H9 (cell line): Measurements from ENCODE around the gene MYH9. TPM values are rescaled to one million over a fixed set of nuclear protein-coding genes. Genes with fewer than 3 reads are reported as not detected.

Experiments used
- DNase-seq: peaks from one replicate; pipeline ENCODE4 v3.0.0-alpha.2; 2017
- H2AFZ ChIP-seq: one replicate; pipeline ENCODE4 v1.6.1; 2013; ENCODE audit warnings: mild to moderate bottlenecking, low read length, control low read depth, moderate library complexity
- H2AK5ac ChIP-seq: 2 replicates; pipeline ENCODE4 v1.6.1; 2013; ENCODE audit warnings: low read length, control low read depth, mixed read lengths; ENCODE audit not compliant: insufficient read length
- H2BK120ac ChIP-seq: one replicate; pipeline ENCODE4 v1.6.1; 2013; ENCODE audit warnings: low read depth, mild to moderate bottlenecking, low read length, control low read depth, inconsistent platforms; ENCODE audit not compliant: poor library complexity, severe bottlenecking
- H2BK12ac ChIP-seq: 2 replicates; pipeline ENCODE4 v1.6.1; 2013; ENCODE audit warnings: low read length, control low read depth, mixed read lengths, low read depth; ENCODE audit not compliant: insufficient read length
- H2BK15ac ChIP-seq: 2 replicates; pipeline ENCODE4 v1.6.1; 2013; ENCODE audit warnings: low read depth, low read length, control low read depth
- H2BK20ac ChIP-seq: one replicate; pipeline ENCODE4 v1.6.1; 2013; ENCODE audit warnings: low read depth, mild to moderate bottlenecking, low read length, control low read depth, inconsistent platforms; ENCODE audit not compliant: poor library complexity, severe bottlenecking
- H2BK5ac ChIP-seq: 2 replicates; pipeline ENCODE4 v1.6.1; 2013; ENCODE audit warnings: low read length, control low read depth, mixed read lengths; ENCODE audit not compliant: insufficient read length
- H3K14ac ChIP-seq: 2 replicates; pipeline ENCODE4 v1.6.1; 2013; ENCODE audit warnings: low read length, control low read depth; ENCODE audit not compliant: insufficient read depth
- H3K18ac ChIP-seq: 2 replicates; pipeline ENCODE4 v1.6.1; 2013; ENCODE audit warnings: low read depth, mild to moderate bottlenecking, mixed read lengths, low read length, control low read depth; ENCODE audit not compliant: insufficient read length
- H3K23ac ChIP-seq: 2 replicates; pipeline ENCODE4 v1.6.1; 2013; ENCODE audit warnings: low read length, control low read depth, mixed read lengths, low read depth; ENCODE audit not compliant: insufficient read length
- H3K23me2 ChIP-seq: 2 replicates; pipeline ENCODE4 v1.6.1; 2013; ENCODE audit warnings: low read depth, mild to moderate bottlenecking, mixed read lengths, low read length, control low read depth; ENCODE audit not compliant: insufficient read length, poor library complexity, severe bottlenecking
- H3K27ac ChIP-seq: 2 replicates; pipeline ENCODE4 v1.5.1; 2013; ENCODE audit warnings: low read length, control low read depth, mixed read lengths, low read depth; ENCODE audit not compliant: insufficient read length
- H3K27me3 ChIP-seq: 2 replicates; pipeline ENCODE4 v1.6.1; 2013; ENCODE audit warnings: low read length, control low read depth, inconsistent platforms; ENCODE audit not compliant: insufficient read depth
- H3K4ac ChIP-seq: 2 replicates; pipeline ENCODE4 v1.6.1; 2013; ENCODE audit warnings: low read depth, mild to moderate bottlenecking, control low read depth, inconsistent platforms, low read length, moderate library complexity
- H3K4me1 ChIP-seq: 2 replicates; pipeline ENCODE4 v1.6.1; 2013; ENCODE audit warnings: low read length, control low read depth, inconsistent platforms; ENCODE audit not compliant: insufficient read depth
- H3K4me2 ChIP-seq: 2 replicates; pipeline ENCODE4 v1.6.1; 2013; ENCODE audit warnings: low read length, control low read depth, mixed read lengths; ENCODE audit not compliant: insufficient read length, insufficient read depth
- H3K56ac ChIP-seq: 2 replicates; pipeline ENCODE4 v1.6.1; 2013; ENCODE audit warnings: low read depth, mild to moderate bottlenecking, mixed read lengths, low read length, control low read depth; ENCODE audit not compliant: insufficient read length
- H3K79me1 ChIP-seq: 2 replicates; pipeline ENCODE4 v1.6.1; 2013; ENCODE audit warnings: low read depth, mild to moderate bottlenecking, moderate library complexity, low read length, control low read depth, inconsistent platforms; ENCODE audit not compliant: insufficient read depth, poor library complexity, severe bottlenecking
- H3K79me2 ChIP-seq: 2 replicates; pipeline ENCODE4 v1.6.1; 2013; ENCODE audit warnings: low read length, control low read depth, inconsistent platforms; ENCODE audit not compliant: insufficient read depth
- H3K9ac ChIP-seq: 2 replicates; pipeline ENCODE4 v1.6.1; 2013; ENCODE audit warnings: low read length, control low read depth, mixed read lengths; ENCODE audit not compliant: insufficient read length; ENCODE audit errors: extremely low read depth
- H3K9me3 ChIP-seq: one replicate; pipeline ENCODE4 v1.6.1; 2013; ENCODE audit warnings: low read depth, low read length, inconsistent platforms; ENCODE audit not compliant: control insufficient read depth
- H3T11ph ChIP-seq: one replicate; pipeline ENCODE4 v1.6.1; 2013; ENCODE audit warnings: mild to moderate bottlenecking, low read length, control low read depth, inconsistent platforms
- H4K20me1 ChIP-seq: one replicate; pipeline ENCODE4 v1.6.1; 2013; ENCODE audit not compliant: control insufficient read depth, insufficient read length, insufficient read depth
- H4K5ac ChIP-seq: 2 replicates; pipeline ENCODE4 v1.6.1; 2013; ENCODE audit warnings: low read depth, mild to moderate bottlenecking, mixed read lengths, low read length, control low read depth; ENCODE audit not compliant: insufficient read length
- H4K8ac ChIP-seq: replicated peaks from 2 replicates; pipeline ENCODE4 v1.6.1; 2013; ENCODE audit warnings: low read length, control low read depth, mixed read lengths, low read depth; ENCODE audit not compliant: insufficient read length
- H4K91ac ChIP-seq: 2 replicates; pipeline ENCODE4 v1.6.1; 2013; ENCODE audit warnings: low read depth, mild to moderate bottlenecking, moderate library complexity, mixed read lengths, low read length, control low read depth; ENCODE audit not compliant: insufficient read length
- H3K27ac Mint-ChIP-seq, 3 experiments: 2 replicates in 2 of 3; 3 replicates in 1 of 3; pipeline ENCODE4 v1.8.0; 2020 to 2021; ENCODE audit warnings: mixed read lengths in 3 of 3, mild to moderate bottlenecking in 1 of 3, moderate library complexity in 1 of 3
- H3K27me3 Mint-ChIP-seq: 2 replicates; pipeline ENCODE4 v1.8.0; 2021; ENCODE audit warnings: low read depth, mild to moderate bottlenecking, moderate library complexity, mixed read lengths
- H3K36me3 Mint-ChIP-seq, 3 experiments: 2 replicates in 2 of 3; 3 replicates in 1 of 3; pipeline ENCODE4 v1.8.0; 2020 to 2021; ENCODE audit warnings: low read depth in 3 of 3, mixed read lengths in 3 of 3; ENCODE audit not compliant: insufficient read depth in 1 of 3
- H3K4me1 Mint-ChIP-seq, 2 experiments: 2 replicates each; pipeline ENCODE4 v1.8.0; 2020; ENCODE audit warnings: mixed read lengths in 2 of 2
- H3K4me3 Mint-ChIP-seq, 2 experiments: 2 replicates in 1 of 2; 3 replicates in 1 of 2; pipeline ENCODE4 v1.8.0; 2020 to 2021; ENCODE audit warnings: mild to moderate bottlenecking in 2 of 2, mixed read lengths in 2 of 2, moderate library complexity in 1 of 2
- H3K9me3 Mint-ChIP-seq, 2 experiments: 2 replicates in 1 of 2; 3 replicates in 1 of 2; pipeline ENCODE4 v1.8.0; 2020; ENCODE audit warnings: mild to moderate bottlenecking in 2 of 2, mixed read lengths in 2 of 2, moderate library complexity in 1 of 2
- CTCF ChIP-seq: fragments of 200-600 bp; sonication (generic); conservative IDR thresholded peaks from 3 replicates; pipeline ENCODE4 v1.8.0; 2021; ENCODE audit warnings: antibody characterized with exemption, mild to moderate bottlenecking
- WGBS: extraction: QIAGEN DNeasy Blood & Tissue Kit; methylation state at CpG from one replicate; pipeline ENCODE4 v1.1.7; 2013; ENCODE audit warnings: missing lambda C conversion rate, low lambda C conversion rate, mixed read lengths; ENCODE audit not compliant: insufficient read length; ENCODE audit errors: extremely low coverage; 5-methylcytosine and 5-hydroxymethylcytosine counted together
- total RNA-seq: library from RNA; stranded (reverse); gene quantifications from 2 replicates; pipeline ENCODE4 v1.2.1, GENCODE V29; 2021

Gene MYH9
- total RNA-seq, 1 experiment from 2014 or later = 266 TPM

GRCh38 chr22:36358533-36359469 is 29.0 kb downstream of the MYH9 start:
- Histone ChIP-seq H4K20me1 (no peaks in the 10 kb centered on the region), H2AFZ (no peak overlapping the region), H3K27me3 (no peaks in the 10 kb centered on the region), H3K14ac (no peak overlapping the region), H2BK15ac (no peak overlapping the region), H2BK5ac (no peak overlapping the region), H3K9ac (no peak overlapping the region), H3K4me2 (no peak overlapping the region), H3T11ph (no peak overlapping the region), H3K27ac (no peak overlapping the region), H3K4me1 (peaks cover 29% of the 10 kb centered on the region), H2BK20ac (no peak overlapping the region), H3K79me1 (peaks cover 5% of the 10 kb centered on the region), H3K23me2 (no peaks in the 10 kb centered on the region), H2BK120ac (no peak overlapping the region), H3K9me3 (no peaks in the 10 kb centered on the region), H4K91ac (no peak overlapping the region), H3K79me2 (peaks cover 71% of the 10 kb centered on the region; the same call in 1 of the 2 replicates), H4K5ac (no peak overlapping the region), H3K56ac (no peak overlapping the region), H3K18ac (peak overlapping the region; percentile 21), H4K8ac (no peak overlapping the region), H2BK12ac (no peak overlapping the region), H2AK5ac (no peak overlapping the region), H3K4ac (no peak overlapping the region), H3K23ac (no peak overlapping the region)
- WGBS = no CpG with 5 or more reads among the region's 9 CpGs
- no peak for TF ChIP-seq CTCF
- H3K4me3 Mint-ChIP-seq = no peak overlapping the region; a peak in 2 of 5 replicates
- no peak for DNase-seq
- H3K27ac Mint-ChIP-seq = peak overlapping the region; percentile 7 to 79 (median 46)
- no peaks in the 10 kb centered on the region; the same call in 1 of the 2 replicates for H3K27me3 Mint-ChIP-seq
- H3K9me3 Mint-ChIP-seq = no peaks in the 10 kb centered on the region
- H3K4me1 Mint-ChIP-seq = peaks cover 78 to 80% of the 10 kb centered on the region in 2 experiments
- H3K36me3 Mint-ChIP-seq = peaks cover 2 to 19% (median 14%) of the 10 kb centered on the region in 3 experiments; a peak in 6 of 7 replicates
